Measurements from ENCODE around the gene NRIP1. TPM values are rescaled to one million over a fixed set of nuclear protein-coding genes. Genes with fewer than 3 reads are reported as not detected.

Gene NRIP1
- total and polyA plus RNA-seq, 10 of the 15 experiments (the other 5 are each of a cell fraction or from before 2014, with no cell fraction given), result 2.9 to 26.1 (median 9.3) TPM

DNA sequence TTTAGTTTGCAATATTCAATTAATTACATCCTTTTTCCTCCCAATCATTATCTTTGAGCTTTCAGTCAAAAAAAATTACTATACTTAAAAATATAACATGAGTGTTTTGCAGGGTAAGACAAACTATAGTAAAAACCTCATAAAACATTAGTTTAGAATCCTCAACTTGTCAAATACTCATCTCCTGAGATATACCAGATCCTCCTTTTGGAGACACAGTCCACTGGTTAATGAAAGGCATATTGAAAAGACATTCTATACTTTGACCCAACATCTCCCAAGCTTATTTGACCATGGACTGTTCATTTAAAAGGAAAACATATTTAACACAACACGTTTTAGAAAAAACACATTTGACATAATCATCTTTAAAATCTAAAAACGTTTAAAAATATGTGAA lies 52.8 kb downstream of the NRIP1 start:
- no peak overlapping the region for H3K4me3 ChIP-seq
- no peak overlapping the region for H3K27ac ChIP-seq (ENCODE audit: control insufficient read depth, insufficient read depth)
- intact Hi-C loops (cut with micrococcal nuclease; ENCODE audit: unreplicated experiment) (no loop called here), in situ Hi-C loops (cut with MboI) (no loop called here)
- TF ChIP-seq ESRRA (IDR thresholded peaks at IDR 0.05; ENCODE audit: low read length), result no peak
- no peak for TF ChIP-seq SIN3A (IDR thresholded peaks at IDR 0.05; ENCODE audit: low read depth, low read length)
- TF ChIP-seq BMI1 (IDR thresholded peaks at IDR 0.05; ENCODE audit: borderline replicate concordance), result no peak
- TF ChIP-seq DPF2 (IDR thresholded peaks at IDR 0.05), result no peak
- TF ChIP-seq, protein P1, sequence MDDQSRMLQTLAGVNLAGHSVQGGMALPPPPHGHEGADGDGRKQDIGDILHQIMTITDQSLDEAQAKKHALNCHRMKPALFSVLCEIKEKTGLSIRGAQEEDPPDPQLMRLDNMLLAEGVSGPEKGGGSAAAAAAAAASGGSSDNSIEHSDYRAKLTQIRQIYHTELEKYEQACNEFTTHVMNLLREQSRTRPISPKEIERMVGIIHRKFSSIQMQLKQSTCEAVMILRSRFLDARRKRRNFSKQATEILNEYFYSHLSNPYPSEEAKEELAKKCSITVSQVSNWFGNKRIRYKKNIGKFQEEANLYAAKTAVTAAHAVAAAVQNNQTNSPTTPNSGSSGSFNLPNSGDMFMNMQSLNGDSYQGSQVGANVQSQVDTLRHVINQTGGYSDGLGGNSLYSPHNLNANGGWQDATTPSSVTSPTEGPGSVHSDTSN (IDR thresholded peaks at IDR 0.05; ENCODE audit: insufficient replicate concordance, low read depth, low read length), result no peak
- no peak for TF ChIP-seq TCF3 (IDR thresholded peaks at IDR 0.05; ENCODE audit: borderline replicate concordance, insufficient read depth, low read depth, low read length)
- no peaks in the 10 kb centered on the region for H3K4me1 ChIP-seq (ENCODE audit: control insufficient read depth, insufficient read depth, low read length)
- 0% methylated on average over 2 of the region's 2 CpGs for WGBS (ENCODE audit: insufficient coverage, insufficient replicate concordance, low lambda C conversion rate, missing lambda C conversion rate)
- no peak overlapping the region for H2AFZ ChIP-seq (ENCODE audit: control insufficient read depth, low read depth, low read length)
- BruUV-seq (replicated peaks), result no TSS peak
- H3K36me3 ChIP-seq (ENCODE audit: control insufficient read depth in 2 of 2, insufficient read depth in 2 of 2, low read length in 1 of 2), result peaks cover 0 to 2% of the 10 kb centered on the region in 2 experiments; a peak in 1 of 4 replicates
- no peaks in the 10 kb centered on the region for H3K27me3 ChIP-seq (replicated peaks in 1 of 2; ENCODE audit: control insufficient read depth in 2 of 2, insufficient read depth in 2 of 2, low read length in 1 of 2)
- no peak for FAIRE-seq
- SMC1A ChIA-PET (ENCODE audit: uncharacterized antibody, unreplicated experiment), result interaction anchor here (0.6 to 0.8 kb wide), 3 partner anchors 11 to 34 kb away, joined by 3 read pairs; no protein-coding TSS in a partner anchor
- RAD21 ChIA-PET (ENCODE audit: unreplicated experiment), result no interaction called here
- POLR2A ChIA-PET, result no interaction called here
- no peak overlapping the region for H3K9ac ChIP-seq (ENCODE audit: control insufficient read depth, insufficient read depth, low read length)
- CTCF ChIA-PET, result interaction anchor here (1.0 kb wide), 1 partner anchor 148 kb away, joined by 3 read pairs; no protein-coding TSS in a partner anchor
- H3K79me2 ChIP-seq (ENCODE audit: control insufficient read depth, insufficient read depth, low read length), result peaks cover 2% of the 10 kb centered on the region; the same call in 1 of the 2 replicates
- ATAC-seq, result no peak
- H4K20me1 ChIP-seq (ENCODE audit: control insufficient read depth, insufficient read depth), result no peaks in the 10 kb centered on the region
- H3K9me3 ChIP-seq (replicated peaks; ENCODE audit: control insufficient read depth, insufficient read depth, low read length), result no peaks in the 10 kb centered on the region
- no peak overlapping the region for H3K4me2 ChIP-seq (ENCODE audit: control insufficient read depth, insufficient read depth)
- no peak for DNase-seq (ENCODE audit: low read depth, low spot score)

DNA sequence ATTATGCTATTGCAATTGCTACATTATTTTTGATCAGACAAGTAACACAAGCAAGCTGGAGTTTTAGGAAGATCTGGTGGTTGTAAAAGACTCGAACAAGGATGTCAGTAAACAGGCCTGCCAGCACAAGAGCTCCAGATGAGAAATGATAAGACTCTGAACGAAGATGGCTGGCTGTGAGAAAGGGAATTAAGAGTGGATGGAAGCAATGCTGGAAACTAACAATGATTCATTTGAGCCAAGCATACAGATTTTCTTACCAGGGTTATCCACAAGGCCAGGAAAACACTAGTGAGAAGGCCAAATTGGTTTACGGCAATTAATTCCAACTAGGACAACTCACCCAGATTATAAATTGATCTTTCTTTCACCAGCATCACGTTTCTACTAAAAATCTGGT lies 54.2 kb downstream of the NRIP1 start:
- no peaks in the 10 kb centered on the region for H3K9me3 ChIP-seq (replicated peaks; ENCODE audit: control insufficient read depth, insufficient read depth, low read length)
- H3K4me1 ChIP-seq (ENCODE audit: control insufficient read depth, insufficient read depth, low read length), result no peaks in the 10 kb centered on the region
- no peak overlapping the region for H2AFZ ChIP-seq (ENCODE audit: control insufficient read depth, low read depth, low read length)
- H3K79me2 ChIP-seq (ENCODE audit: control insufficient read depth, insufficient read depth, low read length), result no peaks in the 10 kb centered on the region
- no peak overlapping the region for H3K9ac ChIP-seq (ENCODE audit: control insufficient read depth, insufficient read depth, low read length)
- RAD21 ChIA-PET (ENCODE audit: unreplicated experiment), result no interaction called here
- H4K20me1 ChIP-seq (ENCODE audit: control insufficient read depth, insufficient read depth), result no peaks in the 10 kb centered on the region
- in situ Hi-C loops (cut with MboI) (no loop called here), intact Hi-C loops (cut with micrococcal nuclease; ENCODE audit: unreplicated experiment) (no loop called here)
- H3K4me3 ChIP-seq, result no peak overlapping the region
- H3K27ac ChIP-seq (ENCODE audit: control insufficient read depth, insufficient read depth), result no peak overlapping the region
- FAIRE-seq (no peak), ATAC-seq (no peak), DNase-seq (ENCODE audit: low read depth, low spot score) (no peak)
- peaks cover 0 to 2% of the 10 kb centered on the region in 2 experiments; a peak in 1 of 4 replicates for H3K36me3 ChIP-seq (ENCODE audit: control insufficient read depth in 2 of 2, insufficient read depth in 2 of 2, low read length in 1 of 2)
- BruUV-seq (replicated peaks), result no TSS peak
- no peaks in the 10 kb centered on the region for H3K27me3 ChIP-seq (replicated peaks in 1 of 2; ENCODE audit: control insufficient read depth in 2 of 2, insufficient read depth in 2 of 2, low read length in 1 of 2)
- TF ChIP-seq SPI1 (IDR thresholded peaks at IDR 0.05; ENCODE audit: borderline replicate concordance, insufficient read depth, low read depth, low read length) (no peak), RBBP5 (conservative IDR thresholded peaks at IDR 0.05) (no peak), JUND (IDR thresholded peaks at IDR 0.05; ENCODE audit: low read depth, low read length) (no peak), IKZF2 (IDR thresholded peaks at IDR 0.05) (no peak)
- TF ChIP-seq, protein P2, sequence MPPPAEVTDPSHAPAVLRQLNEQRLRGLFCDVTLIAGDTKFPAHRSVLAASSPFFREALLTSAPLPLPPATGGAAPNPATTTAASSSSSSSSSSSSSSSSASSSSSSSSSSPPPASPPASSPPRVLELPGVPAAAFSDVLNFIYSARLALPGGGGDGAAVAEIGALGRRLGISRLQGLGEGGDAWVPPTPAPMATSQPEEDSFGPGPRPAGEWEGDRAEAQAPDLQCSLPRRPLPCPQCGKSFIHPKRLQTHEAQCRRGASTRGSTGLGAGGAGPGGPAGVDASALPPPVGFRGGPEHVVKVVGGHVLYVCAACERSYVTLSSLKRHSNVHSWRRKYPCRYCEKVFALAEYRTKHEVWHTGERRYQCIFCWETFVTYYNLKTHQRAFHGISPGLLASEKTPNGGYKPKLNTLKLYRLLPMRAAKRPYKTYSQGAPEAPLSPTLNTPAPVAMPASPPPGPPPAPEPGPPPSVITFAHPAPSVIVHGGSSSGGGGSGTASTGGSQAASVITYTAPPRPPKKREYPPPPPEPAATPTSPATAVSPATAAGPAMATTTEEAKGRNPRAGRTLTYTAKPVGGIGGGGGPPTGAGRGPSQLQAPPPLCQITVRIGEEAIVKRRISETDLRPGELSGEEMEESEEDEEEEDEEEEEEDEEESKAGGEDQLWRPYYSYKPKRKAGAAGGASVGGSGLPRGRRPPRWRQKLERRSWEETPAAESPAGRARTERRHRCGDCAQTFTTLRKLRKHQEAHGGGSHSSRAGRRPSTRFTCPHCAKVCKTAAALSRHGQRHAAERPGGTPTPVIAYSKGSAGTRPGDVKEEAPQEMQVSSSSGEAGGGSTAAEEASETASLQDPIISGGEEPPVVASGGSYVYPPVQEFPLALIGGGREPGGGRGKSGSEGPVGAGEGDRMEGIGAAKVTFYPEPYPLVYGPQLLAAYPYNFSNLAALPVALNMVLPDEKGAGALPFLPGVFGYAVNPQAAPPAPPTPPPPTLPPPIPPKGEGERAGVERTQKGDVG (CRISPR knock-in tag; IDR thresholded peaks at IDR 0.05), result no peak
- CTCF ChIA-PET, result no interaction called here
- H3K4me2 ChIP-seq (ENCODE audit: control insufficient read depth, insufficient read depth), result no peak overlapping the region
- POLR2A ChIA-PET, result no interaction called here
- WGBS (ENCODE audit: insufficient coverage, insufficient replicate concordance, low lambda C conversion rate, missing lambda C conversion rate), result 31% methylated on average over 4 of the region's 4 CpGs
- SMC1A ChIA-PET (ENCODE audit: uncharacterized antibody, unreplicated experiment), result interaction anchor here (1.2 kb wide), 1 partner anchor 9 kb away, joined by 3 read pairs; no protein-coding TSS in a partner anchor

All from GM12878 (cell line).